ENCODE measurements around the gene STARD9. TPM values are rescaled to one million over a fixed set of nuclear protein-coding genes. Genes with fewer than 3 reads are reported as not detected.

STARD9 gene
- total RNA-seq, 1 experiment from 2014 or later = 5.0 TPM

- no peaks in the 10 kb centered on the region for H3K9me2 ChIP-seq (ENCODE audit: insufficient read depth)
- no peaks in the 10 kb centered on the region for H3K36me3 ChIP-seq (ENCODE audit: control insufficient read depth in 1 of 2, insufficient read depth in 2 of 2, low read length in 2 of 2)
- no peak overlapping the region for H3K9ac ChIP-seq (ENCODE audit: low read length)
- no TSS peak for BruUV-seq (replicated peaks)
- ATAC-seq (no peak), DNase-seq (ENCODE audit: low read depth, low spot score) (no peak)
- H3K4me1 ChIP-seq (ENCODE audit: control insufficient read depth in 1 of 2, insufficient read depth in 2 of 2, low read length in 2 of 2) = 0 out of 4 replicates have a peak, but pooled peaks cover 0 to 3% of the 10 kb centered on the region in 2 experiments
- intact Hi-C loops (cut with micrococcal nuclease) = no loop called here
- H3K4me2 ChIP-seq (ENCODE audit: low read length) = no peak overlapping the region
- no peak overlapping the region for H2AFZ ChIP-seq (ENCODE audit: low read depth, low read length, poor library complexity, severe bottlenecking)
- no peak overlapping the region for H3K4me3 ChIP-seq (replicated peaks in 1 of 2; ENCODE audit: low read depth in 1 of 2, low read length in 2 of 2)
- ChIA-PET POLR2A (no interaction called here), CTCF (no interaction called here), RAD21 (ENCODE audit: low non-redundant PET in 1 of 2, low total read pairs in 2 of 2, uncharacterized antibody in 2 of 2, unreplicated experiment in 2 of 2) (no interaction called here)
- no peak overlapping the region for H3K27ac ChIP-seq (ENCODE audit: low read depth, low read length)
- no peaks in the 10 kb centered on the region for H4K20me1 ChIP-seq (ENCODE audit: insufficient read depth)
- no peaks in the 10 kb centered on the region for H3K79me2 ChIP-seq (ENCODE audit: insufficient read depth, low read length)
- TF ChIP-seq EZH2phosphoT487 (IDR thresholded peaks at IDR 0.05; ENCODE audit: borderline replicate concordance) = no peak
- H3K9me3 ChIP-seq (ENCODE audit: control insufficient read depth in 1 of 2, insufficient read depth in 1 of 2, low read depth in 1 of 2, low read length in 2 of 2) = no peaks in the 10 kb centered on the region
- no peaks in the 10 kb centered on the region for H3K27me3 ChIP-seq (ENCODE audit: insufficient read depth, low read length)
These were observed 136.3 kb downstream of the STARD9 start for GRCh38 chr15:42711746-42712145.

GRCh38 chr15:42712584-42712983 lies 137.2 kb downstream of the STARD9 start:
- Histone ChIP-seq H2AFZ (ENCODE audit: low read depth, low read length, poor library complexity, severe bottlenecking) (no peak overlapping the region), H3K9me2 (ENCODE audit: insufficient read depth) (no peaks in the 10 kb centered on the region), H3K79me2 (ENCODE audit: insufficient read depth, low read length) (no peaks in the 10 kb centered on the region), H4K20me1 (ENCODE audit: insufficient read depth) (no peaks in the 10 kb centered on the region), H3K9ac (ENCODE audit: low read length) (no peak overlapping the region), H3K4me3 (replicated peaks in 1 of 2; ENCODE audit: low read depth in 1 of 2, low read length in 2 of 2) (no peak overlapping the region), H3K27me3 (ENCODE audit: insufficient read depth, low read length) (no peaks in the 10 kb centered on the region), H3K9me3 (ENCODE audit: control insufficient read depth in 1 of 2, insufficient read depth in 1 of 2, low read depth in 1 of 2, low read length in 2 of 2) (no peaks in the 10 kb centered on the region), H3K4me2 (ENCODE audit: low read length) (no peak overlapping the region), H3K36me3 (ENCODE audit: control insufficient read depth in 1 of 2, insufficient read depth in 2 of 2, low read length in 2 of 2) (no peaks in the 10 kb centered on the region), H3K4me1 (ENCODE audit: control insufficient read depth in 1 of 2, insufficient read depth in 2 of 2, low read length in 2 of 2) (no peaks in the 10 kb centered on the region), H3K27ac (ENCODE audit: low read depth, low read length) (no peak overlapping the region)
- POLR2A ChIA-PET = no interaction called here
- CTCF ChIA-PET = interaction anchor here (0.7 kb wide), 1 partner anchor 214 kb away, joined by 3 read pairs; no protein-coding TSS in a partner anchor
- TF ChIP-seq ATF3 (IDR thresholded peaks at IDR 0.05) (no peak), POLR2AphosphoS5 (IDR thresholded peaks at IDR 0.05; ENCODE audit: low read depth, low read length) (no peak), SRF (IDR thresholded peaks at IDR 0.05; ENCODE audit: low read depth) (no peak), ELF1 (IDR thresholded peaks at IDR 0.05; ENCODE audit: borderline replicate concordance, low read depth) (no peak), CBX3 (IDR thresholded peaks at IDR 0.05; ENCODE audit: low read depth) (no peak), YY1 (IDR thresholded peaks at IDR 0.05; ENCODE audit: extremely low read depth, insufficient replicate concordance, low read depth, low read length) (no peak), FOSL1 (IDR thresholded peaks at IDR 0.05; ENCODE audit: low read depth) (no peak), CEBPB (IDR thresholded peaks at IDR 0.05; ENCODE audit: low read depth) (no peak), SP1 (IDR thresholded peaks at IDR 0.05; ENCODE audit: low read depth) (no peak), ZFX (IDR thresholded peaks at IDR 0.05) (no peak), POLR2A (IDR thresholded peaks at IDR 0.05; ENCODE audit: borderline replicate concordance, extremely low read depth, insufficient read depth, insufficient read length) (no peak), EGR1 (IDR thresholded peaks at IDR 0.05; ENCODE audit: low read depth) (no peak), SIN3A (IDR thresholded peaks at IDR 0.05; ENCODE audit: low read depth) (no peak), JUND (IDR thresholded peaks at IDR 0.05) (no peak), TCF7L2 (IDR thresholded peaks at IDR 0.05; ENCODE audit: borderline replicate concordance, extremely low read depth, insufficient read depth, insufficient read length) (no peak)
- TF ChIP-seq, protein P1, sequence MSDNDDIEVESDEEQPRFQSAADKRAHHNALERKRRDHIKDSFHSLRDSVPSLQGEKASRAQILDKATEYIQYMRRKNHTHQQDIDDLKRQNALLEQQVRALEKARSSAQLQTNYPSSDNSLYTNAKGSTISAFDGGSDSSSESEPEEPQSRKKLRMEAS (IDR thresholded peaks at IDR 0.05) = no peak
- TF ChIP-seq, protein P2, sequence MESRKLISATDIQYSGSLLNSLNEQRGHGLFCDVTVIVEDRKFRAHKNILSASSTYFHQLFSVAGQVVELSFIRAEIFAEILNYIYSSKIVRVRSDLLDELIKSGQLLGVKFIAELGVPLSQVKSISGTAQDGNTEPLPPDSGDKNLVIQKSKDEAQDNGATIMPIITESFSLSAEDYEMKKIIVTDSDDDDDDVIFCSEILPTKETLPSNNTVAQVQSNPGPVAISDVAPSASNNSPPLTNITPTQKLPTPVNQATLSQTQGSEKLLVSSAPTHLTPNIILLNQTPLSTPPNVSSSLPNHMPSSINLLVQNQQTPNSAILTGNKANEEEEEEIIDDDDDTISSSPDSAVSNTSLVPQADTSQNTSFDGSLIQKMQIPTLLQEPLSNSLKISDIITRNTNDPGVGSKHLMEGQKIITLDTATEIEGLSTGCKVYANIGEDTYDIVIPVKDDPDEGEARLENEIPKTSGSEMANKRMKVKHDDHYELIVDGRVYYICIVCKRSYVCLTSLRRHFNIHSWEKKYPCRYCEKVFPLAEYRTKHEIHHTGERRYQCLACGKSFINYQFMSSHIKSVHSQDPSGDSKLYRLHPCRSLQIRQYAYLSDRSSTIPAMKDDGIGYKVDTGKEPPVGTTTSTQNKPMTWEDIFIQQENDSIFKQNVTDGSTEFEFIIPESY (IDR thresholded peaks at IDR 0.05; ENCODE audit: extremely low read depth, insufficient replicate concordance, low read length) = no peak
- RAD21 ChIA-PET (ENCODE audit: low non-redundant PET in 1 of 2, low total read pairs in 2 of 2, uncharacterized antibody in 2 of 2, unreplicated experiment in 2 of 2) = no interaction called here
- DNase-seq (ENCODE audit: low read depth, low spot score) (no peak), ATAC-seq (no peak)
- BruUV-seq (replicated peaks) = no TSS peak
- intact Hi-C loops (cut with micrococcal nuclease) = no loop called here
